Superior temporal gyrus (tissue), 1 donor: ENCODE data around the gene INS.
A peak's percentile ranks its signal among the peaks of the same experiment; 100 is the strongest.
"Not testable (repeated sequence)": the region's sequence is repeated elsewhere in the genome, so short reads cannot be mapped to it uniquely, and the experiment has no call there.

Source experiments
- DNase-seq: peaks from one replicate; pipeline ENCODE4 v3.0.0-alpha.2; 2016; ENCODE audit errors: extremely low spot score

INS gene

DNA sequence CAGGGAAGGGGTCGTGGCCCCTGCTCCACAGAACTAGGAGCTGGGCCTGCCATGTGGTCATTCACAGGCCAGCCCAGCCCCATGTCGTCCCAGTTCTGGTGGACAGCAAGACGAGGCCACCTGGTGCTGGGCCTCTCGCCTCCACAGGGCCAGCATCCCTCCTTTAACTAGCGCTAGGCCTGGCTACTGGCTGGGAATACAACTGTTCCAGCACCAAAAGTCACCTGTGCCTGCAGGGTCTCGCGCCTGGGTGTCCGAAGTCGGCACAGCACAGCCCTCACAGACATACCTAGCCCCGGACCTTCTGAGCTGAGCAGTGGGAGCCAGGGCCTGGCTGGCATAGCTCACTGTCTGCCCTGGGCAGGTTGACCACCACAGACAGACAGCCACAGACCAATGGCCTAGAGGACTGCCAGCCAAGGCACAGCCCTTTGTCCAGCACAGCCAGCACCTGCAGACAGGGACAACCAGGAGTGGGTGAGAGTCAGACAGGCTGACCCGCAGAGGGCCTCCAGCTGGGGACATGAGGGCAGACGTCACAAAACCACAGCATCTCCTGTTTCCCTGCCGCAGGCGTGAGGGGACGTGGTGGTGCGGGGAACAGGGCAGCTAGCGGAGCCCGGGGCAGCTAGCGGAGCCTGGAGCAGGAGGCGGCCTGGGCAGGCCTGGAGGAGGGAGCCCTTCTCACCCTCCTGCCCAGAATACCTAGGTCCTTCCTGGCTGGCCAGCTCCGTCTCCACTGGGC lies 37.8 kb upstream of the INS start:
- DNase-seq: no peak

DNA sequence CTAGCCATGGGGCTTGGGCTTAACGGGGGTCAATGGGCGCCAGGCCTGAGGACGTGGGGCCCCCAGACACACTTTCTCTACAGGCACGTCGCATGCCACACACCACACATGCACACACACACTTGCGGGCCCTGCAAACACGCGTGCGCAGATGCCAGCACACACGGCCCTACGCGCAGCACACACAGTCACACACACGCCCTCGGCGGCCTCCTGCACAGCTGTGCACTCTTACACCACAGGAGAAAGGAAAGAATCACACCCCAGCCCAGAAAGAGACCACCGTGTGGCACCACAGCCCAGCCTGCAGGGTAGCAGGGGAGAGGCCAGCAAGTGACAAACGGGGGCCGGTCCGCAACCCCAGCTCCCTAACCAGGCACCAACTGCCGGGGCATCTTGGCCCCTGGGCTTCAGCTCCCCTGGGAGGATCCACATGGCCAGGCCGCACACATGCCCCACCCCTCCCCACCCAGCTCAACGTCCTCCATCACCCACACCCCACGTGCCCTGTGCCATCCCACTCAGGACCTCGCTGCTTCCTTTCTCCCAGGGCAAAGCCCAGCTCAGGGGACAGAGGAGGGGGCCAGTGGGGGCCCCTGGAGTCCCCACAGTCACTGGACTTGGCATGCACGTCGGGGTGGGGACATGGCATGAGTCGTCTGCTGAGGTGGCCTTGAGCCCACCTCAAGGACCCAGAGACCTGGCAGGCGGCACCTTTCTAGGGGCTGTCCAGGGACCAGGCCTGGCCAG lies 36.9 kb upstream of the INS start:
- DNase-seq: no peak

DNA sequence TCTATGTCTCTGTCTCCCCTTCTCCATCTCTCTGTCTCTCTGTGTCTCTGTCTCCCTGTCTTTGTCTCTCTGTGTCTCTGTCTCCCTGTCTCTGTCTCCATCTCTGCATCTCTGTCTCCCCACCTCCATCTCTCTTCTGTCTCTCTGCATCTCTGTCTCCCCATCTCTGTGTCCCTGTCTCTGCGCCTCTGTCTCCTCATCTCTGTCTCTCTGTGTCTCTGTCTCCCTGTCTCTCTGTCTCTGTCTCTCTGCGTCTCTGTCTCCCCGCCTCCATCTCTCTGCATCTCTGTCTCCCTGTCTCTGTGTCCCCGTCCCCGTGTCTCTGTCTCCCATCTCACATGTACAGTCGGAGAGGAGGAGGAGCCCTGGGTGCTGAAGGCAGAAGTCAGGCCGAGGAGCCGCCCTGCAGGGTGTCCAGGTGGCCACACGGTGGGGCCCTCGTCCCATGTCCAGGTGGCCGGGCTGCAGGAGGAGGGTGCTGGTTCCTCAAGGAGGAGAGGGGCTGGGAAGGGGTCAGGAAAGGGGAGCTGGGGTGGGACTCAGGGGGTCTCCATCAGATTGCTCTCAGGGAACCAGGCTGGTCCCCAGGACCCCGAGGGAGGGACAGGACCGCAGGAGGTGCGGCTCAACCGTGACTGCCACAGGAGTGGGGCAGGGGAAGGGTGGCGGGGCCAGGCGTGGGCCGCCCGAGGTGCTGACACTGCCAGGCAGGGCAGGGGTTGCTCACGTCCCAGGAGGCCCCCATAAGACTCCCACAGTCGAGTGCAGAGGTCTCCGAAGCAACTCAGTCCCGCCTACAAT lies 36.2 kb upstream of the INS start:
- peak; percentile 42 for DNase-seq

DNA sequence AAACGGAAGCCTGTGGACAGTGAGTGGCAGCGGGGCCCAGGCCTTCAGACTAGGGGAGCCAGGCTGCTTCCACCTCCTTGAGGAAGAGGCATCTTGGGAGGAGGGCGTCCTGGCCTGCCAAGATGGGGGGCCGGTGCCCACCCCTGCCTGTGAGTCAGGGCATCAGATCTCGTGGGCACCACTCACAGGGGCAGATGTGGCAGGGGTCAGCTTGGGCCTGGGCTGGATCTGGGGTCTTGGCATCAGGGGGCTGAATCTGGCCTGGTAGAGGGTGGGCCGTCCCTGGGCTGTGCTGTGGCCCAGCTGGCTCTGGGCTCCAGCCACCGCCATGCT lies 34.7 kb upstream of the INS start:
- DNase-seq: no peak

DNA sequence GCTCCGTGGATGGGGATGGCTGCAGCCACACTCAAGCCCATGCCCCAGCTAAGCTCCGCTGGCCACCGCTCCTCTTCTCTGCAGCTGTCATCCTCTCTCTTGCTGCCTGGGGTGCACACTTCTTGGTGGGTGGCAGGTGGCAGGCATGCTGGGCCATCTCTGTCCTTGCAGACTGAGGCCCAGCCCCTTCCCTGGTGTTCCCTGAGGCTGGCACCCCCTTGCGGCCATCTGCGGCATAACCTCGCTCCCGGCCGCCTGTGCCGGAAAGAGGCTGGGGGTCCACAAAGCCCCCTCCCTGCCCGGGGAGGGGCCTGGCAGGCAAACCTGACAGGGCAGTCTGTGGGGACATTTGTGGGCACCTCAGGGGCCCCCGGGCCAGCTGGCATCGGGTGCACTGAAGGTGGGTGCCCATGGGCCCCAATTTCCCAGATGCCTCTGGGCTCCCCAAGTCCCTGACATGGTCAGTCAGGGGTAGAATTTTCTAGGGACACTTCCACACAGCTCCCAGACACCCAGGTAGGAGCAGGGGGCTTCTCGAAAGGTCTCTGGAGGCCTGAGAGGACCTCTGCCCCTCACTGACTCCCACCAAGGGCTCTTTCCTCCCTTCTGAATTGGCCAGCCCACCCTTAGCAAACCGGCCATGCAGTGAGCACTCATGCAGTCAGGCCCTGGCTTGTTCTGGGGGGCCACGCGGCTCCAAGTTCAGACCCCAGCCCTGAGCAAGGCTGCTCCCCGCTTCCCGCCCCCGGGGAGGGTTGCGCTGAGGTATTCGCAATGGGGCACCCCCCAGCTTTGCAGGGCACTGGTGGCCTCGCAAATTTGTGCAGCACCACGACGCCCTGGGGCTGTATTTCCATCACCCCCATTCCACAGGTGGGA lies 34.1 kb upstream of the INS start:
- no peak for DNase-seq

DNA sequence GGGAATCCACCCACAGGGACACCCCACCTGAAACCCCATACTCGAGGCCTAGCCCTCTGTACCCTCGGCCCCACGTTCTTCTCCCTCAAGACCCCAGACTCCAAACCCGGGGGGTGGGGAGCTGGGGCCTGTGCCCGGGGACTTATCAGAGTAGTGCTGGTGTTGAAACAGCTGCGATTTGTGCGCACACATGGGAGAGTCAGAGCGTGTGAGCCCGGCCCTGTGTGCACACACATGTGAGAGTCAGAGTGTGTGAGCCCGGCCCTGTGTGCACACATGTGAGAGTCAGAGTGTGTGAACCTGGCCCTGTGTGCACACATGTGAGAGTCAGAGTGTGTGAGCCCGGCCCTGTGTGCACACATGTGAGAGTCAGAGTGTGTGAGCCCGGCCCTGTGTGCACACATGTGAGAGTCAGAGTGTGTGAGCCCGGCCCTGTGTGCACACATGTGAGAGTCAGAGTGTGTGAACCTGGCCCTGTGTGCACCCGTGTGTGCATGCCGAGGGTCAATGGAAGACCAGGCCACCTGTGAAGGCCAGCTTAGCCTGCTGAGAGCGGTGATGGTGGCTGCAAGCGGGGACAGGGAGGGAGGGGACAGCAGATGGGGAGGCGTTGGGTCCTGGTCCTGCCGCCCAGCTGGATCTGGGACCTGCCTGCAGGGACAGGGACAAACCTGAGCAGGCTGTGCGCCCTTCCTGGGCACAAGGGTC lies 33.0 kb upstream of the INS start:
- not testable (repeated sequence) for DNase-seq

DNA sequence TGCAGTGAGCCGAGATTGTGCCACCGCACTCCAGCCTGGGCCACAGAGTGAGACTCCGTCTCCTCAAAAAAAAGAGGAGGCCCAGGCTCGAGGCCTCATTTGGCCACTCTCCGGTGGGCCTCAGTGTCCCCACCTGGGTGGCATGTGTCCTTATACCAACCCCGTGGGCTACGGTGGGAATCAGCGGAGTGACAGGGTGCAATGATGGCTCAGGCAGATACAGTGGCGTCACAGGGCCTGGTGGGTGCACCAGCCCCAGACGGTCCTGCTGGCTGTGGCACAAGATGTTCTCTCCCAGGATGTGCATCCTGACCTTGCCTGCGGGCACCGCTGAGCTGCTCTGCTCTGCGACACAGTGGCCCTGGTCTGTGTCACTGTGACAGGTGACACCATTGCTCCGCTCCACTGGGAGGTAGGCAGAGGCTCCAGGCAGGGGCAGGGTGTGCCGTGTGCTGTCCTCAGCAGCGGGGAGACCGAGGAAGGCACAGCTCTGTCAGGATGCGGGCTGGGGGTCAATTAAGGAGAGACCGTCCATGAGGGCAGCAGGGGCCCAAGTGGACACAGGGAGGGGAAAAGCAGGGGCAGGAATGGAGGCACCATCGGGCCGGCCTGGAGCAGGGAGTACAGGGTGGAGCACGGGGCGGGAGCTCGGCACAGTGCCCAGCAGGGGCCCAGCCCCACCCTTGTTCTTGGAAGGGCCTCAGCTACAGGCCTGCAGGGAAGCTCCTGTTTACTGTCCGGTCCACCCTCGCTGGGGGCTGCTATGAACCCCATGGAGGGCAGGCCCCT lies 32.3 kb upstream of the INS start:
- no peak for DNase-seq

DNA sequence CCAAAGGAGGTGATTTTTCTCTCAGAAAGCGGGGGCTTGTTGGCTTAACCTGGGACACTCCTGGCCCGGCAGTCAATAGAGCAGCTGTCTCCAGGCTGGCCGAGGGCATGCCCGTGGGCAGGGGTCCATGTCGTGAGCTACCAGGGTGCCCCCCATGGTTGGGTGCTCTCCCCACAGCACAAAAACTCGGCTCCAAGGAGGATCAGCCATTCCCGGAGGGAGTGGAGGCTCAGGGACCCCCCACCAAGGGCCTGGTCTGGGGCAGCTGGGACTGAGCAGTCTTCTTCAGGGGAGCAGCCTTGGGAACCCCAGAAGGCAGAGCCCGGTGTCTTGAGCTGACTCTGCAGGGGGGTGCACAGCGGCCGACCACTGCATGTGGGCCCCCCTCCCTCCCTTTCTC lies 31.4 kb upstream of the INS start:
- no peak for DNase-seq

DNA sequence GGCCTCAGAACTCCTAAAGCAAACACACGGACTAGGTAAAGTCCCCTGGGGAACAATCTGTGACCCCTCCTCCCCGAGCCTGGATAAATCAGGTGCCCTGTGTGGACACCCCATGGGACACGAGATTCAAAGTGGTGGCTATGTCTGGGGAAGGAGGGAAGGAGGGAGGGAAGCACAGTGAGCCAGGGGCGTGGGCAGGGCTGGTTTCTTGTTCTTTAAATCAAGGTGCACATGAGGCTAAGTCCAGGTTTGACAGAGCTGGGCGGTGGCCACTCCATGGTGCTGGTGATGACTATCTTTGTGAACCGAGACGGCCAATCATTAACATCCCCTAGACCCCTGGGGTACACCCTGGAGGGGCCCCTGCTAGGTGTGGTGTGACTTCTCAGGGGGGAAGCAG lies 30.9 kb upstream of the INS start:
- DNase-seq: no peak

DNA sequence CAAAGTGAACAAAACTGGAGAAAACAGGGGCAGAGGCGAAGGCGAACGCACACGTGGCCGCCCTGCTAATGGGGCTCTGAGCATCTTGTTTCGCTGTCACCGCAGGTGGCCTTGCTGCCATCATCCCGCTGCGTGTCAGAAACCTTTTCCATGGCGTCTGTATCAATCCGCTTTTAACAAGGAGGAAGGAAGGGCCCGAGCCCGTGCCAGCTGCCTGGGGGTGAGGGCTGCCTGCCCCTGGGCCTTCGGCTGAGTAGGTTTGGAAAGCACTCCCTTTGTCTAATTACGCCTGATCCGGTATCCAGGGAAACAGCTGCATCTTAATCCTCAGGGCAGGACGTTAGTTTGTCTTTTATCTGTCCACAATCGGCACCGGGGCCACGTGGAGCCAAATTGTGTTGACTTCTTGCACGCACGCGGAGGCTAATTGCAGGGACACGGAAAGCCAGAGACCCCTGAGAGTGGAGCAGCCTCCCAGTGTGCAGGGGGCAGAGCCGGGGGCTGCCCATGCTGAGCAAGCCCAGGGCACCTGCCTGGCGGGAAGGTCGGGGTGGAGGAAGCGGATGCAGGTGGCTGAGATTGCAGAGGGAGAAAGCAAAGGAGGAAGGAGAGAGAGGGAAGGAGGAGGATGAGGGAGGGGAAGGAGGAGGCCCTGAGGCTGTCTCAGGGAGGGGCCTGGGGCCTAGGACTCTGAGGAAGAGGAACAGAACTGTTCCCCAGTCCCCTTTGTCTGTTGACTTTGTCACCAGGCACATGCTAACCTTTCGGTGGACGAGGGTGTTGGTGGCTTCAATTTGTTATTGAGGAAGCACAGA lies 29.9 kb upstream of the INS start:
- no peak for DNase-seq

DNA sequence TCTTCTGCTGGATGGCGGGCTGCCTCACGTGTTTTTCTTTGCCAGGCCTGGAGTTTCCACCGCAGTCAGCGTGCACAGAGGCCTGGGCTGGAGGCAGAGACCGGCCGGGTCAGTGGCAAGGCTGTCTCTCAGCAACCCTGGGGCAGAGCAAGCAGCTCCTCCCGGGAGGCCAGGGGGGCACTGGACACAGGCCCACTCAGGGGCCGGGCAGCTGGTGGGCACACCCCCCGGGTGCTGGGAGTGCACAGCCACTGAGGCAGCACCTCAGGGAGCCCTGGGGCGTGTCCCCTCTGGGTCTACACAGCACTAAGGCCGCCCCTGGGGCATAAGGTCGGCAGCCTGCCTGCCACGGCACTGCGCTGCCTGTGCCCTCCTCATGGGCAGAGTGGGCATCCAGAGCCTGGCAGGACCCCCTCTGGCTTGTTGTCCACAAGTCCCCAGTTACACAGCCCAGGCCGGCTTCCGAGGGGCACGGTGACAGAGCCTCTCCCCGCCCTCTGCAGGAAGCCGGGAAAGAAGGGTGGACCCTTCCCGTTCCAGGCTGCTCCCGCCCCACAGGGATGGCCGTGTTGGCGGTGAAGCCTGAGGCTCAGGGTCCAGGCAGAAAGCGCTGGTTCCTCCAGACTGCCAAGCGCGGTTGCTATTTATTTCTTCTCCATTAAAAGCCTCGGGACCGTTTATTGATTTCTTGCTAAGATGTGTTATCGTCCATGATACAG lies 29.1 kb upstream of the INS start:
- DNase-seq: no peak

DNA sequence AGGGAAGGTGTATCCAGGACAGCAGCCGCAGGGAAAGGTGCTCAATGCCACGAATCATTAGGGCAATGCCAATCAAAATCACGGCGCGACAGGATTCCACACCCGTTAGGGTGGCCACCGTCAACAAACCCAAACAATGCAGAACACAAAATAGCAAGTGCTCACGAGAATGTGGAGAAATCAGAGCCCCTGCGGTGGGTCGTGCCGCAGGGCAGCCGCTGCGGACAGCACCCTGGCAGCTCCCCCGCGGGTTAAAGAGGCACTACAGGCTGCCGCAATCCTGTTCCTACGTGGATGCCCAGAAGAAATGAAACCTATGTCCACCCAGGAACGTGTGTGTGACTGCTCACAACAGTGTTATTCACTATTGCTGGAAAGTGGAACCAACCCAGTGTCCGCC lies 27.7 kb upstream of the INS start:
- no peak for DNase-seq

DNA sequence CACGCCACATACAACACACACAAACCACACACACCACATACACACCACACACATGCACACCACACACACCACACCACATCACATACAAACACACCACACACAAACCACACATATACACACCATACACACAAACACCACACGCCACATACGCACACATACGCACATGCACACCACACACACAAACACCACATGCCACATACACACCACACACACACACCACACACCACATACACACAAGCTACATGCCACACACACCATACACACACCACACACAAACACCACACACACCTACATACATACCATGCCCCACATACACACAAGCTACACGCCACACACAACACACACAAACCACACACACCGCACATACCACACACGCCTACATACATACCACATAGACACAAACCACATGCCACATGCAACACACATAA lies 26.3 kb upstream of the INS start:
- DNase-seq: no peak

DNA sequence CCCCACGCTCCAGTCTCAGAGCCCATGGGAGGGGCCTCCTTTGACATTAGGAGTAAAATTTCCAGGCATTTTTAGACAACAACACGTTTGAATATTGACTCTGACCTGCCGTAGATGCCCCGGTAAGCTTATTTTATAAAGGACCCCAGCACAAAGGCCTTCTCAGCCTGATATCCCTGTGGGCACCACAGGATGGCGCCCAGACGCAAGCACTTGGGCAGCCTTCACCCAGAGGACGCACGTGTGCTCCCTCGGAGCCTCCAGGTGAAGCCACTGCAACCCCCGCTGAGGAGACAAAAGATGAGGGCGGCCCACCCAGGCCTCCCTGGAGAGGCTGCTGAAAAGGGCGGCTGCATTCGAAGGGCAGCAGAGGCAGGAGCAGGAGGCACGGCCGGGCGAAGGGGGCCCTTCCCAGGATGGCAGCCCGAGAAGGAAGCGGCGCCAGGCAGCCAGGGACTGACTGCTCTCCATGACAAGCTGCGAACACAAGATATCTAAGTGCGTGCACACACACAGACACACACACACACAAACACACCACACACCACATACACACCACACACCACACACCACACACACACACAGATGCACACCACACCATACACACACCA lies 25.8 kb upstream of the INS start:
- no peak for DNase-seq

DNA sequence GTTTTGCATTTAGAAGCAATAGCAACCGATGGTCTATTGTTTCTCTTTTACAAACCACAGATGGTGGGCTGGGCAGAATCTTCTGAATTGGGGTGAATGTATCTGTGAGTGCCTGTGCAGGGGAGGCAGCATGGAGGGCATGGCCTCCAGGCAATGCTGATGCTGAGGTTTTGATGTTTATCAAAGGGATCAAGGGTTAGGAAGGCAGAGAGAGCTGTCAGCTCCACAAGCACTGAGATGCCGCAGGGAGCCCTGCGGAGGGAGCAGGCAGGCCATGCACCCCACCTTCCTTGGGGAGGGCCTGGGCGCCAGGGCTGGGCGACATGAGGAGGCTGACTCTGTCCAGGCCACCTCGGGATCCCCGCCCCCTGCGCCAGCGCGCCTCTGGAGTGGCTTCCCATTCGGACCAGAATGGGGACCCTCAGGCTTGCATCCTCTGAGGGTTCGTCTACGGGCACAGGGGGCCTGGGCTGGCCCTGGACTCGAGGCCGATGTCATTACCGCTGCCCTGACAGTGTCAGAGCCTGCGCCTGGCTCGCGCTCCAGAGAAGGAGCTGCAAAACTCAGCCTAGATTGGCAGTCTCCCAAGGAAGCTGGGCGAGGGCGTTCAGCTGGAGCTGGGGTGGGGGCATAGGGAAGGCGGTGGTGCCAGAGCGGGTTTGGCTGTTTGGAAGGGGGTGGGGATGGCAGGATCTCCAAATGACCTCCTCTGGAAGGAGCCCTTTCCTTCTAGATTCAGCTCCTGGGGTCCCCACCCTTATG lies 24.5 kb upstream of the INS start:
- DNase-seq: no peak

DNA sequence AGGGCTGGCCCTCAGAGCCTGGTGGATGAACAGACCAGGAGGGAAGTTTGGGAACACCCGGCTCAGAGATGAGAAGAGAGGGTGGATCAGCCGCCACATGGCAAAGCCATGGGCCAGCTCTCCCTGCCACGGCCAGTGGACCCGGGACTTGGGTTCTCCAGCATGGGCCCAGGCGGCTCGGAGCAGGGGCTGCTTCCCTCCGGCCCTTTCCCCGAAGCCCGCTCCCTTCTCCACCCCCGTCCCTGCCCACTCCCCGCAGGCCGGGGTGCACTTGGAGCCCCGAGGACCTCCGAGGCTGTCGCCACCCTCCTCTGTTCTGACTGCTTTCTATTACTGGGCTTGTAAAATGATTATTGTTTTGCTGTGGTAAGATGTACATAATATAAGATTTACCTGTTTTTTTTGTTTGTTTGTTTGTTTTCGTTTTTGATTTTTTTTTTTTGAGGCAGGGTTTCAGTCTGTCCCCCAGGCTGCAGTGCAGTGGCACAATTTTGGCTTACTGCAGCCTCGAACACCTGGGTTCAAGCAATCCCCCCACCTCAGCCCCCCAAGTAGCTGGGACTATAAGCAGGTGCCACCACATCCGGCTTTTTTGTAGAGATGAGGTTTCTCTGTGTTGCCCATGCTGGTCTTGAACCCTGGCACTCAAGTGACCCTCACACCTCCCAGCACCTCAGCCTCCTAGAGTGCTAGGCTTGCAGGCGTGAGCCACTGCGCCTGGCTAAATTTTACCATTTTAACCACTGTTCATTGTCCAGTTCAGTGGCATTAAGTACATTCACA lies 21.9 kb upstream of the INS start:
- DNase-seq: no peak

DNA sequence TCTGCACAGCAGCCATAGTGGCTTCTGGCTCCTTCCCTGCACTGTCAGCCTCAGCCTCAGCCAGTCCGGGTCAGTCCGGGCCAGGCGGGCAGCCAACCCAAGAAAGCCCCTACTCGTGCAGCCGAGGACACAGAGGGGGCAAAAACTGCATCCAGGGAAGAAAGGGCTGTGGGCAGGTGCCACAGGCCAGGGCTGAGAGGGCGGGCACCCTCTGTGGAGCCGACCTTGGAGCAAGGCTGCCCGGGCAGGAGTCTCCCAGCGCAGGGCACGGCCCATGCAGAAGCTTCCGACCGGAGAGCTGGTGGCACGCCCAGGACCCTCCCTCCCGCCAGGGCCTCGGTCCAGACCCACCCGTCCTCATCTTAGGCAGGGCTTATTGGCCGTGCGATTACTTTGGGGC lies 21.1 kb upstream of the INS start:
- DNase-seq: no peak
